Stimulated activated CD4-positive, alpha-beta T cell treated with anti-CD3 and anti-CD28 coated beads, Interleukin-2, amount 100 ng/mL, for 4 hours (primary cell): ENCODE data around the gene MTMR12.
"Not testable (repeated sequence)": the region's sequence is repeated elsewhere in the genome, so short reads cannot be mapped to it uniquely, and the experiment has no call there.

Experiments used
- DNase-seq: peaks from one replicate; pipeline ENCODE4 v3.0.0-alpha.2; 2020; ENCODE audit warnings: low read depth

The MTMR12 gene

DNA sequence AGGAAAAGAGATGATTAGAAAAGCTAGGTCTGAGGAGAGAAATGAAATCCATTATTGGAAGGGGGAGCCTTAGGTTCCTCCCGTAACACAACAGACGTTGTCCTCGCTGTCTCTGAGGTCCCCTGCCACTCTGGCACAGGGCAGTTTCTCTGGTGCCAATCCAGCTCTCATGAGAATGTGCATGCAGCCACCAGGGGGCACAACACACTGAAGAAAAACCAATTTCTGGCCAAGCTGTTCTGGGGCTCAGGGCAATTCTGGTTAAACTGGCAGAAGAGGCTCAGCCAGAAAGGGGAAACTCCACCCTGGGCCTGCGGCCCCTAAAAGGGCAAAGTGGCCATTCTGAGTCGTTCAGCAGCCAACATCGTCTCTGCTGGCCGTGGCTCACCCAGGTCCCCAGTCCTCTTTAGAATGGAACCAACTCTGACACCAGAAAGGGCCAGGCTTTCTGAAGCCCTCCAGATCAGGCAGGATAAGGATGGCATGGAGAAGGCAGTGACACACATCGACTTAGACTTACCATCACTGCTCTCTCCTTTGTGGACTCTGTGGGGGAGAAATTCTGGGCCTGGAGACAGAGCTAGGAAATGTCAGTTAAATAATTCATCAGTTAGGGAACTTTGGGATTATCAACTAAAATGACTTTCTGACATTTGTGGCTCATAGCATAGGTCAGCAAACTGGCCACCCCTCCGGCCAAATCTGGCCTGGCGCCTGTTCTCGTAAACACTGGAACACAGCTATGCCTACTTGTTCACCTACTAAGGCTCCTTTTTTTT, 80.1 kb downstream of the MTMR12 start:
- peak; percentile 64 for DNase-seq

- DNase-seq: no peak
Measured at GRCh38 chr5:32231929-32232328, 80.8 kb downstream of the MTMR12 start.

DNA sequence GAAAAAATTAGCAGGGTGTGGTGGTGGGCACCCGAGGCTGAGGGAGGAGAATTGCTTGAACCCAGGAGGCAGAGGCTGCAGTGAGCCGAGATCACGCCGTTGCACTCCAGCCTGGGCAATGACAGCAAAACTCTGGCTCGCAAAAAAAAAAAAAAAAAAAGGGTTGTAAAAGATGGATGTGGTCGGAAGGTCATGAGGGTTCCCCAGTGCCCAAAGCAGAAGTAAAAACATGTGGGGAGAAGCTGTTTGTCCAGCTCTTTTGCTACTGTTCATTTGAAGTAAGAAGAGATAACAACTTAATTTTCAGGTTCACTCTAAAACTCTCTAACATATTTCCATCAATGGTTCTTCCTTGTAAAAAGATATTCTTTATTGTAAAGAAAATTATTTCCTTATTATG, 81.5 kb downstream of the MTMR12 start:
- no peak for DNase-seq

- no peak for DNase-seq
Measured at GRCh38 chr5:32230356-32231099, 82.2 kb downstream of the MTMR12 start.

DNA sequence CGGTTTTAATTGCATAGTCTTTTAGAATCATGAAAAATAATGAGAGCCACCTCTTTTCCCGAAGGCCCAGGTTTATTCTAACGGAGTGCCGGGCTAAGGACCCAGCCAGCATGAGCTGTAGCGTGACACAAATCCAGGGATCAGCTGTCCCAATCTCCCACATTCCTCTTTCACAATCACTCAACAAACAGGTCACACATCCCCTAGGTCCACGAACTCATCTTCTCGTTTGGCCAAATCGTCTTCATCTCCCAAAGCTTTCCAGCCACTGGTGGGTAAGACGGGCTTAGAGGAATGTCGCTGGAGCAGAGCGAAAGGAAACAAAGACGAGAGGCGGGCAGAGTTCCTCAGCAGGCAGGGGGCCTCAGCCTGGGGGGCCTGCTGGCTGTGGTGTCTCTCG, 83.2 kb downstream of the MTMR12 start:
- DNase-seq: no peak

DNA sequence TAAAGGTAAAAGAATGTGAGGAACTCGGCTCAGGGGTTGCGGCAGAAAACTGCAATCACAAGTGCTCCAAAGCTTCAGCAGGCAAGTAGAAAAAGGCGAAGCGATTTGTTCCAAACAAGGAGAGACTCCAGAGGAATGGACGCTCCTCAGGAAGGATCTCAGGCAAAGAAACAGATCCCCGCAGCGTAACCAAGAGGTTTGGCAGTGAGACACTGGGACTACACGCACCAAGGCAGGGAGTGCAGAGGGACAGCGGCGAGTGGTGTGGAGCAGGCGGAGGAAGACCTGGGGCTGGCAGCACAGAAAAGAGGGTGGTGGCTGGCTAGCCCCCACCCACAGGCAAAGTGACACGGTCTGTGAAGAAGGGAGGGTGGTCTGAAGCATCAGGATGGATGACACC, 83.9 kb downstream of the MTMR12 start:
- no peak for DNase-seq

DNA sequence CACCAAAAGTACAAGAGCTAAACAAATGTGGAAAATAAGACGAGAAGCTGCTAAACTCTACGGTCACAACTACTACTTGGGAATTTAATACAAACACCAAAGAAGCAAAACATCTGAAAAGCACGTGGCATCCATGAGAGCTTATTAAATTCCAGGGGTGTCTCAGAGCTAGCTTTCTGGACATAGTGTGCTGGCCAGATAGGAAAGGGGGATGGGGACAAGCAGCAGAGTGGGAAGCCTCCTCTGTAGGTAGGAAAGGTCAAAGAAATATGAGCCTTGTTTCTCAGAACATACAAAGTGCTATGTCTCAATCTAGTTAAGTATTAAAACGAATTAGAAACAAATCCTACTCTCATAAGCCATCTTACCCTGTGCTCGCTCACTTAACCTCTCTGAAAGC, 87.3 kb downstream of the MTMR12 start:
- DNase-seq: no peak

DNA sequence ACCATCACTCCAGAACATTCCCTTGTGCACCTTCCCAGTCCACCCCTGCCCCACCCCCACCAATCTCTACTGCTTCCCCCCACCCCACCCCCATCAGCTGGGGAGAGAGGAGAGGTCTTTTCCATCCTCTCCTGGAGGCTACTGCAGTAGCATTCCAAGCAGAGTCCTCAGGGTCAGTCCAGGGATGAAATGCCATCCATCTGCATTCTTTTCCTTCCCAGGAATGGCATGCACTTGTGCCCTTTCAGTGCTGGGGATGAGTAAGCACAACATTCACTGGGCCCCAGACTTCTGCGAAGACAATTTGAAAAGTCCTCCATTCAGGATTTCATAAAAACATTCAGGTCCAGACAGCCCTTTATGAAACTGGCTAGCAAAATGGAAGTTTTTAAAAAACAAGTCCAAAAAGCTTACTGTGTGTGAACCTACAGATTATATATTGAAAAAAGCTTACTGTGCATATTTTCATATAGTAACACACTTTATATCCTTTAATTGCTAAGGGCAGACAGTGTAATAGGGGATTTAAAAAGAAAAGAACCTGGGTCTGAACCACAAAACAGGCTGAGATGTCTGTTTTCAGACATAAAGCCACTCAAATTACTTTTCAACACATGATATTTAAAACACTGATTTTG, 88.6 kb downstream of the MTMR12 start:
- no peak for DNase-seq

- DNase-seq: no peak
Measured at GRCh38 chr5:32222723-32223470, 89.8 kb downstream of the MTMR12 start.

GRCh38 chr5:32217886-32218396, 94.8 kb downstream of the MTMR12 start:
- no peak for DNase-seq

- not testable (repeated sequence) for DNase-seq
Measured at GRCh38 chr5:32214344-32214743, 98.4 kb downstream of the MTMR12 start.

DNA sequence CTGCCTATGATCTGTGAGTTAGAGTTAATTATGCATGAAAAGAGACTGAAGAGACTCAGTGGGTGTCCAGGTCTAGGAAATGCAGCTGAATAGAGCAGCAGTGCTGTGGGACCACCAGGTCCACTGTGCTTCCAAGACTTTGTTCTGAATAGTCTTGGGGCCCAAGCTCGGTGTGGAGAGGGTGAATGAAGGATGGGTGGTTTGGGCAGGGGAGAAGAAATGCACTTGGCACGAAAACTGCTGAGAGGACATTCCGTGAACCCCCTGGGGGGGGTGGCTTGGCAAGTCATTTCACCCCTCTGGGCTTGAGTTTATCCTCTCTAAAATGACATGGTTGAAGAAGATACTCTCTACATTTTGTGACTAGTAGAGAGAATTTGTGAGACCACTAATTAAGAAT, 102.6 kb downstream of the MTMR12 start:
- no peak for DNase-seq

DNA sequence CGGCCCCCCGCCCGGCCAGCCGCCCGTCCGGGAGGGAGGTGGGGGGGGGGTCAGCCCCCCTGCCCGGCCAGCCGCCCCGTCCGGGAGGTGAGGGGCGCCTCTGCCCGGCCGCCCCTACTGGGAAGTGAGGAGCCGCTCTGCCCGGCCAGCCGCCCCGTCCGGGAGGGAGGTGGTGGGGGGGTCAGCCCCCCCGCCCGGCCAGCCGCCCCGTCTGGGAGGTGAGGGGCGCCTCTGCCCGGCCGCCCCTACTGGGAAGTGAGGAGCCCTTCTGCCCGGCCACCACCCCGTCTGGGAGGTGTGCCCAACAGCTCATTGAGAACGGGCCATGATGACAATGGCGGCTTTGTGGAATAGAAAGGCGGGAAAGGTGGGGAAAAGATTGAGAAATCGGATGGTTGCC, 103.9 kb downstream of the MTMR12 start:
- DNase-seq: not testable (repeated sequence)

GRCh38 chr5:32207355-32207634, 105.4 kb downstream of the MTMR12 start:
- no peak for DNase-seq

GRCh38 chr5:32206509-32207354, 106.0 kb downstream of the MTMR12 start:
- DNase-seq: no peak

- no peak for DNase-seq
Measured at GRCh38 chr5:32206053-32206452, 106.7 kb downstream of the MTMR12 start.

DNA sequence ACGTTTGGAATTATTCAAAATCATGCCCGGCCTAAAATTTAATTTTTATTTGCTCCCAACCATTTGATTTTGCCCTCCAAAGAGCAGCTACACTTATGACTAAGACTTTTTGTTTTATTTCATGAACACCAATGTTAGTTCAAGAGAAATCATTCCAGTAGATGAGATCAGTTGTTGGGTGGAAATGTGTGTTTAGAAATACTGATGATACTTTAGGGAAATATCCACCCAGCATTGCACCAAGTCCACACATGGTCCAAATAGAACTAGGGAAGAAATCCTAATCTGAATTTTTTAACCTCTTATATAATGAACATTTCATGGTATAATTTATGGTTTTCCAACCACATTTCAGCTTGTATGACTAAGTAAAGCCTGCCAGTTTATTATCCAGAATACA, 110.3 kb downstream of the MTMR12 start:
- no peak for DNase-seq

DNA sequence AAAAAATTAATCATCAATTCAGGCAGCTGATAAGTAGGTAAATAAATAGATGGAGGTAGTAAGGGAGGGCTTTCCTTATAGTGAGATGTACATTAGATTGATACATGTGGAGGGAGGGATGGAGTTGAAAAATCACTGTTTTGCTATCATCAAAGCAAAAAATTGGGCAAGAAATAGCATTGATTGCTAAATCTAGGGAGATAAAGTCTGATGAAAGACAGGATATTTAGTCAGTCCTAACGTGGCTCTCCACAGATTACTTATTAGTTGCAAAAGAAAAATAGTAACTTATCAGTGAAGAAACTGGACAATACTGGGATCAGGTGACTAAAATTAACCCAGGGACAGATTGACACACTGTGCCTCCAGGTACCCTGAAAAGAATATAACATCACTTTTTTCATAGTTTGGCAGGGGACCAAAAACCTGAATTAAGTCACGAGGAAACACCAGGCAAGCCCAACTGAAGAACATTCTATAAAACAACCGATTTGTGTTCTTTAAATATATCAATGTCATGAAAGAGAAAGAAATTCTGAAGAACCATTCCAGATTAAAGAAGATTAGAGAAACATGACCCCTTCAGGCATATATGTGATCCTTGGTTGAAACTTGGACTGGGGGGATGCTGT, 111.5 kb downstream of the MTMR12 start:
- no peak for DNase-seq

GRCh38 chr5:32197032-32197431, 115.7 kb downstream of the MTMR12 start:
- no peak for DNase-seq

DNA sequence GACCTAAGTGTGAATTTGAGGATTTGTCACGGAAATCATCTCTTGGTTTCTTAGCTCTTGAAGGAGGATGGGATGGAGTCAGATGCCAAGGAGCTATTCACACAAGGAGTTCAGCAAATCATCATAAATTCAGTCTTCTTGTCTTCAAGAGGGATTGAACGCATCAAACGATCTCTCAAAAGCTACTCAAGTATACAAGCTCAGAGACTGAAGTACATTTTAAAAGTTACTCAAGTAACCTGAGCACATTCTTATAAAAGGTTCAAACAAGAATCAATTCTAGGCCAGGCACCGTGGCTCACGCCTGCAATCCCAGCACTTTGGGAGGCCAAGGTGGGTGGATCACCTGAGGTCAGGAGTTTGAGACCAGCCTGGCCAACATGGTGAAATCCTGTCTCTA, 117.5 kb downstream of the MTMR12 start:
- no peak for DNase-seq

DNA sequence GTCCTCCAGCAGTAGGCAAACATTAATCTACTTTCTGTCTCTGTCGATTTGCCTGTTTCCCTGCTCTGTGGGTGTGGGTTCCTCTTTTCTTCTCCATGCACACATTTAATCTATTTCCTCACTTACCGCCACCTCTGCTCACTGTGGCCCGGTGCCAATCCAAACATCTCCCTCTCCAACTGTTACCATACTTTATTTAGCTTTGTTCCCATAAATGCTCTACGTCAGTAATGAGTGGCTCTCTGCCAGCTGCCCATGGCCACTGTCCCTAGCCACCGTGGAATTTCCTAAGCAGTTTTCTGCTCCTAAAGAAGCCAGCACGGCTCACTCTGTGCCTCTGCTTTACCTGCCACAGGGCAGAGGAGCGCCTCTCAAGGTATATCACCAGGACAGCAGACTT, 119.1 kb downstream of the MTMR12 start:
- peak; percentile 0 for DNase-seq
